Transverse colon (tissue), 4 donors: ENCODE results near the gene SRSF7.

Experiments used
- EP300 ChIP-seq: sonication (generic); formaldehyde crosslinking; IDR thresholded peaks from one replicate; pipeline ENCODE4 v1.6.1; 2017; ENCODE audit warnings: antibody characterized with exemption, low read depth
- POLR2AphosphoS5 ChIP-seq, 3 donors: sonication (generic); formaldehyde crosslinking; IDR thresholded peaks; one replicate each; pipeline ENCODE4 v1.6.1; 2016; ENCODE audit warnings: antibody characterized with exemption in 3 of 3
- TF ChIP-seq, protein P1 (sequence below), 5 experiments: fragments of 200-600 bp in 3 of 5; fragments of 450-650 bp in 2 of 5; sonication (generic) in 3 of 5; IDR thresholded peaks; 1 replicate in 2 of 5; 2 replicates in 3 of 5; pipeline ENCODE4 v1.5.1; 2016 to 2017; ENCODE audit warnings: antibody characterized with exemption in 5 of 5, inconsistent platforms in 3 of 5, mild to moderate bottlenecking in 2 of 5, moderate library complexity in 1 of 5

DNA sequence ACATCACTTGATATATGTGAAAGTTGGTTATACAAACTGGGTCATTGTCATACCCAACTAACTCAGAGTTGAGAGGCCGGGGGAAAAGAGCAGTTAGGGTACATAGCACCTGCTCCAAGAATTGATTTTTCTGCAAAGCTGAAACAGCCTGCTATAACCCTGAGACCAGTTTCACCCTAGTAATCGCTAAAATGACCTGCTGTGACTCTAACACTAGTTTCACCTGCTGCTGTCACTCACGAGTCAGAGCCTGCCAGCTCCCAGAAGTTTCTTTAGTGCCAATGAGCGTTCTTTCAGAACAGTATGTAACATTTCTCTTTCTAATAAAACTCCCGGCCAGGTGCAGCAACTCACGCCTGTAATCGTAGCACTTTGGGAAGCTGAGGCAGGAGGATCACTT, 28.0 kb downstream of the SRSF7 start:
- TF ChIP-seq, protein P1, sequence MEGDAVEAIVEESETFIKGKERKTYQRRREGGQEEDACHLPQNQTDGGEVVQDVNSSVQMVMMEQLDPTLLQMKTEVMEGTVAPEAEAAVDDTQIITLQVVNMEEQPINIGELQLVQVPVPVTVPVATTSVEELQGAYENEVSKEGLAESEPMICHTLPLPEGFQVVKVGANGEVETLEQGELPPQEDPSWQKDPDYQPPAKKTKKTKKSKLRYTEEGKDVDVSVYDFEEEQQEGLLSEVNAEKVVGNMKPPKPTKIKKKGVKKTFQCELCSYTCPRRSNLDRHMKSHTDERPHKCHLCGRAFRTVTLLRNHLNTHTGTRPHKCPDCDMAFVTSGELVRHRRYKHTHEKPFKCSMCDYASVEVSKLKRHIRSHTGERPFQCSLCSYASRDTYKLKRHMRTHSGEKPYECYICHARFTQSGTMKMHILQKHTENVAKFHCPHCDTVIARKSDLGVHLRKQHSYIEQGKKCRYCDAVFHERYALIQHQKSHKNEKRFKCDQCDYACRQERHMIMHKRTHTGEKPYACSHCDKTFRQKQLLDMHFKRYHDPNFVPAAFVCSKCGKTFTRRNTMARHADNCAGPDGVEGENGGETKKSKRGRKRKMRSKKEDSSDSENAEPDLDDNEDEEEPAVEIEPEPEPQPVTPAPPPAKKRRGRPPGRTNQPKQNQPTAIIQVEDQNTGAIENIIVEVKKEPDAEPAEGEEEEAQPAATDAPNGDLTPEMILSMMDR (IDR thresholded peaks at IDR 0.05), result no peak
- no peak for TF ChIP-seq EP300
- no peak for TF ChIP-seq POLR2AphosphoS5 (IDR thresholded peaks at IDR 0.05)
